Duodenal mucosa (tissue), 2 donors: Measurements from ENCODE around the gene NKX1-2.
"Not testable (repeated sequence)": the region's sequence is repeated elsewhere in the genome, so short reads cannot be mapped to it uniquely, and the experiment has no call there.

Experiments
- H3K27ac ChIP-seq: one replicate; pipeline ENCODE4 v1.7.0; 2013; ENCODE audit warnings: low read depth, low read length
- H3K27me3 ChIP-seq, 2 donors: one replicate each; pipeline ENCODE4 v1.7.0; 2013; ENCODE audit warnings: low read length in 2 of 2, control low read depth in 1 of 2; ENCODE audit not compliant: insufficient read depth in 2 of 2, control insufficient read depth in 1 of 2
- H3K36me3 ChIP-seq, 2 donors: one replicate each; pipeline ENCODE4 v1.7.0; 2013; ENCODE audit warnings: low read length in 2 of 2, control low read depth in 1 of 2; ENCODE audit not compliant: insufficient read depth in 2 of 2, control insufficient read depth in 1 of 2
- H3K4me1 ChIP-seq, 2 donors: one replicate each; pipeline ENCODE4 v1.7.0; 2013; ENCODE audit warnings: low read length in 2 of 2, control low read depth in 1 of 2; ENCODE audit not compliant: insufficient read depth in 2 of 2, control insufficient read depth in 1 of 2
- H3K4me3 ChIP-seq, 2 donors: one replicate each; pipeline ENCODE4 v1.7.0; 2013; ENCODE audit warnings: low read length in 2 of 2, low read depth in 1 of 2
- H3K9ac ChIP-seq, 2 donors: one replicate each; pipeline ENCODE4 v1.7.0; 2013; ENCODE audit warnings: low read length in 2 of 2, low read depth in 1 of 2
- H3K9me3 ChIP-seq, 2 donors: one replicate each; pipeline ENCODE4 v1.7.0; 2013; ENCODE audit warnings: low read length in 2 of 2, control low read depth in 1 of 2; ENCODE audit not compliant: control insufficient read depth in 1 of 2

NKX1-2 gene

GRCh38 chr10:124436191-124436638 is 13.6 kb downstream of the NKX1-2 start:
- Histone ChIP-seq H3K36me3 (no peaks in the 10 kb centered on the region), H3K9me3 (no peaks in the 10 kb centered on the region), H3K4me1 (no peaks in the 10 kb centered on the region), H3K4me3 (no peak overlapping the region), H3K27me3 (no peaks in the 10 kb centered on the region), H3K9ac (no peak overlapping the region), H3K27ac (no peak overlapping the region)

GRCh38 chr10:124435683-124436082 is 14.2 kb downstream of the NKX1-2 start:
- not testable (repeated sequence) for H3K27ac ChIP-seq, H3K9me3 ChIP-seq, H3K27me3 ChIP-seq, H3K4me1 ChIP-seq, H3K4me3 ChIP-seq, H3K9ac ChIP-seq, H3K36me3 ChIP-seq

GRCh38 chr10:124433461-124433860 is 16.4 kb downstream of the NKX1-2 start:
- Histone ChIP-seq H3K27me3 (peaks cover 0 to 4% of the 10 kb centered on the region in 2 donors), H3K4me3 (no peak overlapping the region), H3K4me1 (peaks cover 10 to 12% of the 10 kb centered on the region in 2 donors), H3K9me3 (no peaks in the 10 kb centered on the region), H3K27ac (no peak overlapping the region), H3K9ac (no peak overlapping the region), H3K36me3 (no peaks in the 10 kb centered on the region)

DNA sequence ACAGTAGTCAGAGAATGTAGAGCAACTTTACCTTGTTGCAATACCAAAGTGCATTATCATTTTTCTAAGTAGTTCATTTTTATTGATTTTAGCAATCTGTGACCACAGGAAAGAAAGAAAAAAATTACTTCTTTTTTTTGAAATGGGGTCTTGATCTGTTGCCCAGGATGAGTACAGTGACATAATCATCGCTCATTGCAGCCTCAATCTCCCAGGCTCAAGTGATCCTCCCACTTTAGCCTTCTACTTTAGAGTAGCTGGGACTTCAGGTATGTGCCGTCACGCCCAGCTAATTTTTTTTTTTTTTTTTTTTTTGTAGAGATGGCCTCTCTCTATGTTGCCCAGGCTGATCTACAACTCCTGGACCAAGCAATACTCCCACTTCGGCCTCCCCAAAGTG is 19.8 kb downstream of the NKX1-2 start:
- Histone ChIP-seq H3K9me3 (no peaks in the 10 kb centered on the region), H3K27ac (no peak overlapping the region), H3K4me3 (no peak overlapping the region), H3K27me3 (peaks cover 0 to 4% of the 10 kb centered on the region in 2 donors), H3K9ac (no peak overlapping the region), H3K4me1 (peaks cover 14 to 15% of the 10 kb centered on the region in 2 donors), H3K36me3 (no peaks in the 10 kb centered on the region)

- no peaks in the 10 kb centered on the region for H3K36me3 ChIP-seq
- no peaks in the 10 kb centered on the region for H3K9me3 ChIP-seq
- H3K9ac ChIP-seq, result no peak overlapping the region
- no peak overlapping the region for H3K4me3 ChIP-seq
- peaks cover 0 to 4% of the 10 kb centered on the region in 2 donors for H3K27me3 ChIP-seq
- peaks cover 14 to 15% of the 10 kb centered on the region in 2 donors for H3K4me1 ChIP-seq
- H3K27ac ChIP-seq, result no peak overlapping the region
These were observed 20.3 kb downstream of the NKX1-2 start for GRCh38 chr10:124429576-124429975.

DNA sequence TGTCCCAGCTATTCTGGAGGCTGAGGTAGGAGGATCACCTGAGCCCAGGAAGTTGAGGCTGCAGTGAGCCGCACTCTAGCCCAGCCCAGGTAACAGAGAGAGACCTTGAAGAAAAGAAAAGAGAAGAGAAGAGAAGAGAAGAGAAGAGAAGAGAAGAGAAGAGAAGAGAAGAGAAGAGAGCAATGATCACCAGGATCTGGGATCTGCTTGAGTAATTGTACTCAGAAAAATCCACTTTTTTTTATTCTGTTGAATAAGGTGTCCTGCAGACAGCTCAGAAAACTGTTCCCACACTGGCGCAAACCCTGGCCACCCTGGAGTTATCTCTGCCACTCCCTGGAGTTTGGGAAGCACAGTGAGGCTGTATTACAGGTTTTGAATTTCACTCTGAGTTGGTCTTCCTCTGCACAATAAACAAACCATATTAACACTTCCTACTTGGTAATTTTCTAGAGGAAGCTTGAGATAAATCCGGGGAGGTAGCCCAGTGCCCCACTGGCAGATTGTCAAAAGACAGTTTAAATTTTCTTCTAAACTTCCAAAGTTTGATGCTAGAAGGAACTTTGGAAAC is 21.5 kb downstream of the NKX1-2 start:
- Histone ChIP-seq H3K36me3 (no peaks in the 10 kb centered on the region), H3K9me3 (no peaks in the 10 kb centered on the region), H3K4me1 (peaks cover 19 to 21% of the 10 kb centered on the region in 2 donors), H3K9ac (no peak overlapping the region), H3K27me3 (peaks cover 0 to 4% of the 10 kb centered on the region in 2 donors), H3K27ac (no peak overlapping the region), H3K4me3 (no peak overlapping the region)

- no peak overlapping the region for H3K9ac ChIP-seq
- no peaks in the 10 kb centered on the region for H3K36me3 ChIP-seq
- peaks cover 29 to 41% of the 10 kb centered on the region in 2 donors for H3K4me1 ChIP-seq
- H3K27ac ChIP-seq, result no peak overlapping the region
- no peak overlapping the region for H3K4me3 ChIP-seq
- peaks cover 0 to 4% of the 10 kb centered on the region in 2 donors for H3K27me3 ChIP-seq
- H3K9me3 ChIP-seq, result no peaks in the 10 kb centered on the region
These were observed 24.4 kb downstream of the NKX1-2 start for GRCh38 chr10:124425227-124425962.

GRCh38 chr10:124423813-124424212 is 26.0 kb downstream of the NKX1-2 start:
- no peak overlapping the region for H3K9ac ChIP-seq
- H3K27ac ChIP-seq, result no peak overlapping the region
- H3K4me1 ChIP-seq, result peaks cover 27 to 44% of the 10 kb centered on the region in 2 donors
- no peaks in the 10 kb centered on the region for H3K27me3 ChIP-seq
- no peak overlapping the region for H3K4me3 ChIP-seq
- H3K36me3 ChIP-seq, result no peaks in the 10 kb centered on the region
- no peaks in the 10 kb centered on the region for H3K9me3 ChIP-seq

- Histone ChIP-seq H3K4me1 (peaks cover 26 to 40% of the 10 kb centered on the region in 2 donors), H3K4me3 (no peak overlapping the region), H3K36me3 (no peaks in the 10 kb centered on the region), H3K9ac (no peak overlapping the region), H3K27ac (no peak overlapping the region), H3K9me3 (no peaks in the 10 kb centered on the region), H3K27me3 (no peaks in the 10 kb centered on the region)
These were observed 27.1 kb downstream of the NKX1-2 start for GRCh38 chr10:124422742-124423141.

GRCh38 chr10:124420254-124420653 is 29.6 kb downstream of the NKX1-2 start:
- Histone ChIP-seq H3K36me3 (no peaks in the 10 kb centered on the region), H3K4me1 (peaks cover 31 to 48% of the 10 kb centered on the region in 2 donors), H3K9ac (peak overlapping the region; percentile 24 to 65), H3K4me3 (peak overlapping the region; percentile 53 to 58), H3K27ac (peak overlapping the region; percentile 53), H3K9me3 (no peaks in the 10 kb centered on the region), H3K27me3 (no peaks in the 10 kb centered on the region)
